ENCODE data around the gene SAMD11. TPM values are rescaled to one million over a fixed set of nuclear protein-coding genes. Genes with fewer than 3 reads are reported as not detected.
A peak's percentile ranks its signal among the peaks of the same experiment; 100 is the strongest.
"Not testable (repeated sequence)": the region's sequence is repeated elsewhere in the genome, so short reads cannot be mapped to it uniquely, and the experiment has no call there.

Gene SAMD11
- total RNA-seq, 1 donor from 2014 or later: 1.5 TPM

DNA sequence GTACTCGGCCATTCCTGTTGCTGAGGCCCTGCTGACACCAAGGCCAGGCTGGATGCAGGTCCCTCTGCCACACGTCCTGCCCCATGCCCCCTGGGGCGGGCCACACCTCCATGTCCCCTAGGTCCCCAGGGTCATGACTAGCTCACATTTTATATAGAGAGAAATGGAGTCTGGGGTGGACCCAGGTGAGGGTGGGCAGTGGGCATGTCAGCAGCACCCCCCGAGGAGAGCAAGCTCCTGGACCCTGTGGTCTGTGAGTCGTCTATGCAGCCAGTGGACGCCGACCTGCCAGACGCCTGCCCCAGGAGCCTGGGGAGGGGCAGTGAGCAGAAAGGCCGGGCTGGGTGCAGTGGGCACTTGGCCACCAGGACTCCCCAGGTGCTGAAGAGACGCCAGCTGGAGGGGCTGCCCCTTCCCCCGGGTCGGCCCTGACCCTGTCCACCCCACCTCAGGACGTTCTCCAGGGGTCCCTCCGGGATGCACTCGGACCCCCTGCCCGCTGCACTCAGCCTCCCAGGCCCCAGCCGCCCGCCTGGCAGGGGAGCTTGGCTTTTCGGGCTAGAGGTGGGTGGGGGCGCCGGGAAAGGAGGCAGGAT is 15.9 kb downstream of the SAMD11 start:
- DNase-seq (no peak), ATAC-seq (ENCODE audit: poor library complexity) (no peak)
- intact Hi-C loops (cut with DNase I): no loop called here

DNA sequence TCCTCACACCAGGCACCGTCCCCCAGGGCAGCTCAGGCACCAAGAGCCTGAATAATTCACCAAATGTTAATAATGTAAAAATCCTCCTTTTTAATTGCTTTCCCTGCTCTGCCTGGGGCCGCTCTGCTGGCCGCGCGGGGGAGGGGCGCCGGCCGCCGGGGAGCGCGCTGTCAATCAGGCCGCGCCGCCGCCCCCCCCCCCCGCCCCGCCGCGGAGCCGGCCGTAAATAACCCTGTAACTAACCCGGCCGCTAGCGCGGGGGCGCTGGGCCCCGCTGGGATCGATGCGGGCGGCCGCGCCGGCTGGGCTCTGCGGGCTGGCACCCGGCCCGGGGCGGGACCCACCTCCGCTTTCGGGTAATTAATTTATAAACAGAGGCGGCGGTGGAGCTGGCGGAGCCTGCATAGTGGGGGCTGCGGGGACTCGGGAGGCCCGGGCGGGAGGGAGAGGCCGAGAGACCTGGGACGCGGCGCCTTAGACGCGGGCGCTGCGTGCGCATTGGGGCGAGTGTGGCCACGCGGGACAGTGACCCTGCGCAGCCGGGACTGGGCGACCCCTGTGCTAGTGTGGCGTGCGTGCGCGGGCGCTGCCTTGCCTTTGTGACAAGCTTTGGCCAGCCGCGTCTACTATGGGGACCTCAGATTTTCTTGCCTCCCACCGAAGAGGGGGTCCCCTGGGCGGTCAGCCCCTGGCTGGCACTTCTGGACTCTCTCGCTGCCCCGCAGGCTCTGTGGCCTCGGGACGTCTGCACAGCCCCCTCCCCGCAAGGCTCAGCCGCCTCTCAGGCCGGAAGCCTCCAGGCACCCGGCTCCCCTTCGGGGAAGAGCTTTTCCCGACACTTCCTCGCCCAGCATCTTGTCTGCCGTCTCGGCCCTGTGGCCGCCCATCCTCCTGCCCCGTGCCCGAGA is 16.6 kb downstream of the SAMD11 start:
- peak; percentile 74 for DNase-seq
- ATAC-seq (ENCODE audit: poor library complexity): peak; percentile 48
- intact Hi-C loops (cut with DNase I): no loop called here

DNA sequence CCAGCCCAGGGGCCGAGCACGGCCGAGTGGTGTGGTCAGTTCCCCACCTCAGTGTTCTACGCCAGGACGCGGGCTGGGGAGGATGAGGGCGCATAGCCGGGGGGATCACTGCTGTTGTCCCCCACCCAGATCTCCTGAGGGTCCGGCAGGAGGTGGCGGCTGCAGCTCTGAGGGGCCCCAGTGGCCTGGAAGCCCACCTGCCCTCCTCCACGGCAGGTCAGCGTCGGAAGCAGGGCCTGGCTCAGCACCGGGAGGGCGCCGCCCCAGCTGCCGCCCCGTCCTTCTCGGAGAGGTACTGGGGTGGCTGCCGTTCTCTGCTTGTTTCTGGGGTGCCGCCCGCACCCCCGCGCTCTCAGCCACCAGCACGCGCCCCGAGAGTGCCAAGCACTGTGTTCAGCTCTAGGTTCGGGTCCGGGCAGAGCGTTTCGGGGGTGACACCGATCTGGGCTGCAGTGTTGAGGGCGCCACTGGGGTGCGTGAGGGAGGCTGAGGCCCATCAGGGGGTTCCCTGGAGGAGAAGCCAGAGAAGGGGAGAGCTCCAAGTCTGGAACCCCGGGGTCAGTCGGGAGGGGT is 17.4 kb downstream of the SAMD11 start:
- no peak for ATAC-seq (ENCODE audit: poor library complexity)
- DNase-seq: no peak
- intact Hi-C loops (cut with DNase I): no loop called here

DNA sequence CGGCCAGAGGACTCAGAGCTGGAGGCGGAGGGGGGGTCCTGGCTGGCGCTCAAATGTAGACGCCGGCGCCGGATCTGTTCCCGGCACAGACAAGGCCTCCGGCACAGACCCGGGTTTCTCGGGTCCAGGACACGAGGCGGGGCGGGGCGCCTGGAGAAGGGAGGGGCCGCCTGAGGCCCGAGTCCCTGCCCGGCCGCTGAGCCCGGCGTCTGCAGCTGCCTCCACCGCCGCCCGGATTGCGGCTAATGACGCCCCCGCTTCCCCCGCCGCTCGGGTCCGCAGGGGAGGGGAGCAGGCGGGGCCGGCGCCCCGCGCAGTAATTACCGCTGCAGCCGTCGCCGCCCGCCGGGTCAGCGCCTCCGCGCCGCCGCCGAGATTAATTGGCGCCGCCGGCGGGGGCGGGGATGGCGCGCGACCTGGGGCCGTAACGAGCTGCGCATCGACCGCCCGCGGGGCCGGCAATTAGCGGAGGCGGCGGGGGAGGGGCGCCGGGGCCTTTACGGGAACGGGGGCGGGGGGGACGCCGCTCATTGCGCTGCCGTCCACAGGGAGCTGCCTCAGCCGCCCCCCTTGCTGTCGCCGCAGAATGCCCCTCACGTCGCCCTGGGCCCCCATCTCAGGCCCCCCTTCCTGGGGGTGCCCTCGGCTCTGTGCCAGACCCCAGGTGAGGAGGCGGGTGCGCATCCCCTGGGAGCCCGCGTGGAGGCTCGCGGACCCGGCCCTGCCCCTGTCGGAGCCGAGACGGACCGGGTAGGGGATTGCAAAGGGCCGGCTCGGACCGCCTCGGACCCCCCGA is 18.1 kb downstream of the SAMD11 start:
- ATAC-seq (ENCODE audit: poor library complexity) (peak; percentile 45), DNase-seq (peak; percentile 83)
- intact Hi-C loops (cut with DNase I): no loop called here

DNA sequence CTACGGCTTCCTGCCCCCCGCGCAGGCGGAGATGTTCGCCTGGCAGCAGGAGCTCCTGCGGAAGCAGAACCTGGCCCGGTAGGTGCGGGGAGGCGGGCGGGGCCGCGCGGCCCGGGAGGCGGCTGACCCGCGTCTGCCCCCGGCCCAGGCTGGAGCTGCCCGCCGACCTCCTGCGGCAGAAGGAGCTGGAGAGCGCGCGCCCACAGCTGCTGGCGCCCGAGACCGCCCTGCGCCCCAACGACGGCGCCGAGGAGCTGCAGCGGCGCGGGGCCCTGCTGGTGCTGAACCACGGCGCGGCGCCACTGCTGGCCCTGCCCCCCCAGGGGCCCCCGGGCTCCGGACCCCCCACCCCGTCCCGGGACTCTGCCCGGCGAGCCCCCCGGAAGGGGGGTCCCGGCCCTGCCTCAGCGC is 18.7 kb downstream of the SAMD11 start:
- ATAC-seq (ENCODE audit: poor library complexity) (no peak), DNase-seq (no peak)
- intact Hi-C loops (cut with DNase I): no loop called here

DNA sequence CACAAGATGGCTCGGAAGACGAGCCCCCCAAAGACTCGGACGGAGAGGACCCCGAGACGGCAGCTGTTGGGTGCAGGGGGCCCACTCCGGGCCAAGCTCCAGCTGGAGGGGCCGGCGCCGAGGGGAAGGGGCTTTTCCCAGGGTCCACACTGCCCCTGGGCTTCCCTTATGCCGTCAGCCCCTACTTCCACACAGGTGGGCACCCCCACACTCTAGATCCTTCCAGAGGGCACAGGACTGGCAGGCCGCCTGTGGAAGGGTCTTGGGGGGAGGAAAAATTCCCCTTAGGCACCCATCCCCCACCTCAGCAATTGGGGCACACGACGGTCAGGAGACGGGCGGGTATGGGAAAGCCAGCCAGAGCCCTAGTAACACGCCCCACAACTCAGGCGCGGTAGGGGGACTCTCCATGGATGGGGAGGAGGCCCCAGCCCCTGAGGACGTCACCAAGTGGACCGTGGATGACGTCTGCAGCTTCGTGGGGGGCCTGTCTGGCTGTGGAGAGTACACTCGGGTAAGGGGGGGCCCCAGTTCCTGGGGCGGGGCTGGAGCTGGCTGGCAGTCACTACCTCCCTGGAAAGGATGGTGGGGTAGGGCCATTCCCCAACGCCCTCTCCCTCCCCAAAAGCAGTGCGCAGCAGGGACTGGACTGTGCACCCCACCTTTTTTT is 19.3 kb downstream of the SAMD11 start:
- peak; percentile 73 for DNase-seq
- peak; percentile 14 for ATAC-seq (ENCODE audit: poor library complexity)
- intact Hi-C loops (cut with DNase I): no loop called here

DNA sequence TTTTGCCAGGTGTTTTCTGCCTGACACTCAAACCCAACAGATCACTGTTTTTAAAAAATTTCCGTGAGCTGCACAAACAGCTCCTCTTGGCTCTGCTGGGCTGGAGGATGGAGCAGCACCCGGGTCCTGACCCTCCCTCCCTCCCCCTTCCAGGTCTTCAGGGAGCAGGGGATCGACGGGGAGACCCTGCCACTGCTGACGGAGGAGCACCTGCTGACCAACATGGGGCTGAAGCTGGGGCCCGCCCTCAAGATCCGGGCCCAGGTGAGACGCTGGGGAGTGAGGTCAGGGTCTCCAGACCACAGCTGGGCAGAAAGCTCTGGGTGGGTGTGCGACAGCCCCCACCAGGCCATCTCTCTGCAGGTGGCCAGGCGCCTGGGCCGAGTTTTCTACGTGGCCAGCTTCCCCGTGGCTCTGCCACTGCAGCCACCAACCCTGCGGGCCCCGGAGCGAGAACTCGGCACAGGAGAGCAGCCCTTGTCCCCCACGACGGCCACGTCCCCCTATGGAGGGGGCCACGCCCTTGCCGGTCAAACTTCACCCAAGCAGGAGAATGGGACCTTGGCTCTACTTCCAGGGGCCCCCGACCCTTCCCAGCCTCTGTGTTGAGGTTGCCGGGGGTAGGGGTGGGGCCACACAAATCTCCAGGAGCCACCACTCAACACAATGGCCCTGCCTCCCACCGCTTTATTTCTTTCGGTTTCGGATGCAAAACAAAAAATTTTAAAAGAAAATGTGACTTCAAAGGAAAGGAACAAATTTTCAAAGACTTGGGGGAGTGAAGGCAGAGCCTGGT is 20.0 kb downstream of the SAMD11 start:
- no peak for DNase-seq
- ATAC-seq (ENCODE audit: poor library complexity): no peak
- intact Hi-C loops (cut with DNase I): no loop called here

DNA sequence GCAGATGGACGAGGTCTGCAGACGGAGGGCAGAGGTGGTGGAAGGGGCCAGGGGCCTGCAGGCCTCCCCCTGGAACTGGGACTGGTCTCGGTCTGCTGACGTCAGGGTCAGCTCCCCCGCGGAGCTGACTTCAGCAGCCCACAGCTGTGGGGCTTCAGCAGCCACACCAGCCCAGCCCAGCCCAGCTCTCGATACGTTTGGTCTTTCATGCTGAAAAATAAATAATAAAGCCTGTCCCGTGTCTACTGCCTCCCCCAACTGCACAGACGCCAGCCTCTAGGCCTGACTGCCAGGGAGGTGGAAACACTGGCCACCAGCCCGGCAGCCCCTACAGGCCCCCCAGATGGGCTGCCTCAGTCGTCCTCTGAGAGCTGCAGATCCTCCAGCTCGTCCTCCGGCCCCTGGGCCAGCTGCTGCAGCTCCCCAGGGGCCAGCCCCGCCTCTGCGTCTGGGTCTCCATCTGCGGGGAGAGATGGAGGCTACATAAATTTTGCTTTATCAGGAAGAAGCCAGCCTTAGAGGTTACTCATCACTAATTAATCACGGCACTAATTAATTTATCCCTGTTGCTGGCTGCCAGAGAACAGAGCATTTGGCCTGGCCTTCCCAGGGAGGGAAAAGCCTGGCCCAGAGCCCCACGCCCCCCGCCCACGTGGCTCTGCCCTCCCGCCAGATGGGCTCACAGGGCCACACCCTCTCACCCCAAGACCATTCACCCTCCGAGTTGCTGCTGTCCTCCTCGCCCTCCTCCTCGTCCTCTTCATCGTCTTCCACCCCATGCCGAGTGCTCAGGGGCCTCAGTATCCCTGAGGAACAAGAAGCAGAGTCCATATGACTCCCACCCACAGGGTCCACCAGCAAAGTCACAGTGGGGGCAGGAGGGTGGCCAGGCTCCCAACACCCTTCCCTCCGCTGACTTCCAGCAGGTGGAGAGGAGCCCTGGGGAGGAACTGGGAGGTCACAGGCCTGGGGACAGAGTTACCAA is 20.9 kb downstream of the SAMD11 start:
- DNase-seq: peak; percentile 73
- peak; percentile 23 for ATAC-seq (ENCODE audit: poor library complexity)
- intact Hi-C loops (cut with DNase I): no loop called here

DNA sequence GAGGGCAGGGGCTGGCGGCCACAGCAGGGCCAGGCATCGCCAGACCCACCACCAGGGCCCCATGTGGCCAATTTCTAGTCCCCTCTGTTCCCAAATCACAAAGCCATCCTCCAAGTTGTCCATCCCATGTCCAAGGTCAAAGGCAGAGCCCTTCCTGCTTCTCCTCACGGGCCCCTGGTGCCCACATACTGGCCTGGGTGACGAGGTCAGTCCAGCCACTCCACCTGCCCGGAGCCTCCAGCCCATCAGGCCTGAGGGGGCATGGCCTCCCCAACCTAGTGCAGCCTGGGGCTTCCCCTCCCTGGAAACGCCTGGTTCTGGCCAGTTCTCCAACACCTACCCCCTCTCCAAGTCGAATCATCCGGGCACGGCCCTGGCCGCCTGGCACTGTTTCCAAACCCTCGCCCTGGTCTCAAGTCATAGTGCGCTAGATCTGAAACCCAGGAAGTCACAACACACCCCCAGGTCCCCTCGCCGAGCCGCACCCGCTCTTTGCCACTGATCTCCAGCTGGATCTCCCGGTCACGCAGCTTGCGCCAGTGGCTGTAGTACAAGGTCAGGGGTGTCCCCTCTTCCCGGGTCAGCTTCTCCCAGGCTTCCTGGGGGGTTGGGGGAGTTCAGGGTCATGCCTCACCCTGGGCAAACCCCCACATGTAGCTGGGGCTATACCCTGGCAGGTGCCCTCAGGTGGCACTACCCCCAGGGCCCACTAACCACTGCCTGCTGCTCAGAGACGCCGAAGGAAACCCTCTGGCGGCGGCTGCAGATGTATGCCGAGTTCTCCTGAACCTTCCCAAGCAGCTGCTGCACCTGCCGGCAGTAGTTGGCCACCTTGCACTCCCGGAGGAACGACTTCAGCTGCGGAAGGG is 22.2 kb downstream of the SAMD11 start:
- intact Hi-C loops (cut with DNase I): no loop called here
- no peak for DNase-seq
- no peak for ATAC-seq (ENCODE audit: poor library complexity)

DNA sequence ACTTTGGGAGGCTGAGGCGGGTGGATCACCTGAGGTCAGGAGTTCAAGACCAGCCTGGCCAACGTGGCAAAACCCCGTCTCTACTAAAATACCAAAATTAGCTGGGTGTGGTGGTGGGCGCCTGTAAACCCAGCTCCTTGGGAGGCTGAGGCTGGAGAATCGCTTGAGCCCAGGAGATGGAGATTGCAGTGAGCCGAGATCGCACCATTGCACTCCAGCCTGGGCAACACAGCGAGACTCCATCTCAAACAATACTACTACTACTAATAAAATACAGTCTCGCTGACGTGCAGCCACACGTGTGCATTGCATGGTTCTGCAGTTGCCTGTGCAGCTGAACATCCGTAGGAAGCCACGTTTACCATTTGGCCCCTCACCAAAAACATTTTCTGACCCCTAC is 23.1 kb downstream of the SAMD11 start:
- intact Hi-C loops (cut with DNase I); DNase-seq; ATAC-seq (ENCODE audit: poor library complexity): not testable (repeated sequence)

DNA sequence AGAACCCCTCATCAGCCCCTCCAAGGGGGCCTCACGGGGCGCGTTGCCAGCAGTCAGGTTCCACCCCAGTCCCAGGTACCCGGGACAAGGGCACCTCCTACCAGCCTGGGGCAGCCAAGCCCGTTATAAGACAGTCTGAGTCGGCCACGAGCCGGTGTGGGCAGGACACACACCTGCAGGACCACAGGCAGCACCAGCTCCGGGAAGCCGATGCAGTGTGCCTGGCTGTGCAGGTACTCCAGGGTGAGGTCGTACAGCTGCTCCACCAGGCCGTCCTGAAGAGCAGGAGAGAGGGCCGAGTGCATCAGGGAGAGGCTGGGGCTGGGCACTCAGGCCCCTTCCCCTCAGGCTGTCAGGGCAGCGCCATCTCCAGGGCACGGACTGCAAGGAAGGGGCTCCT is 24.2 kb downstream of the SAMD11 start:
- intact Hi-C loops (cut with DNase I): no loop called here
- DNase-seq (no peak), ATAC-seq (ENCODE audit: poor library complexity) (no peak)

DNA sequence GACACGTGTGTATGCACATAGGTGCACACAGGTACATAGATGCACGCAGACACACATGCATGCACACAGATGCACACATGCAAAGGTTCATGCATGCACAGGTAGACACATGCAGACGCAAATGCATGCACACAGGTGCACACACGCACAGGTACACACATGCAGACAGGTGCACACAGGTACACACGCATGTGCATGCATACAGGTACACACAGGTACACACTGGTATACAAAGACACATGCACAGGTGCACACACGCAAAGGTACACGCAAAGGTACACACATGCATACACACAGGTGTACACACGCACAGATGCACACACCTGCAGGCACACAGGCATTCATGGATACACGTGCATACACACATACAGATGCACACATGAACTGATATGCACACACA is 26.5 kb downstream of the SAMD11 start:
- DNase-seq (no peak), ATAC-seq (ENCODE audit: poor library complexity) (no peak)
- intact Hi-C loops (cut with DNase I): no loop called here

DNA sequence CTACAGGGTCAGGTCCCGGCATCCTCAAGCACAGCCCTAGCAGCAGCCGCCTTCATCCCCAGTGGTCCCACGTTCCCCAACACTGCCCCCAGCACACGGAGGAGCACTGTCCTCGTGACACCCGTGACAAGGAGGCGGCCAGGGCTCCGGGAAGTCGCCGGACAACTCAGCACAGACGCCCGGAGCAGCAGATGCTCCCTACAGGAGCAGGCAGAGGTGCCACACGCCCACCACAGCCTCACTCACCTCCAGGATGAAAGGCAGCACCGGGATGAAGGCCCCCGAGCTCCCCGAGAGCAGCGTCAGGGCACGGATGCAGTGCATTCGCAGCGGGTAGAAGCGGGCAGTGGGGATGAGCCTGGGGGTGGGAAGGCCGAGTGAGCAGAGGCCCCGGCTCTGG is 27.2 kb downstream of the SAMD11 start:
- ATAC-seq (ENCODE audit: poor library complexity) (no peak), DNase-seq (no peak)
- intact Hi-C loops (cut with DNase I): no loop called here

DNA sequence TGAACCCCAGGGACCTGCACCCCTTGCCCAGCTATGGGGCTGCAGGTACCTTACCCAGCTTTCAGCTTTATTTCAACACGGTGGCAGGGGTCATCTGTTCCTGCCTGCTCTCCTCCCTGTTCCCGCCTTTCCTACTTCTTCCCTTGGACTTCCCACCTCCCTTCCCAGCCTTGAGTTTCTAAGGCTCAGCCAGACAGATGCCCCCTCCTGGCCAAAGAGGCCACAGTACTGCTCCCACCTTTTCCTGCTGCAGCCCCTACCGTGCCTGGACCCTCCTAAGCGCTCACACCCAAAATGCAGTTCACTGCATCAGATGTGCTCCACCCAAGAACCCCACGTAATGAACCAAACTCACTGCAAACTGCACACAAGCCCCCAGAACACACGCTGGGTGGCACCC is 27.6 kb downstream of the SAMD11 start:
- intact Hi-C loops (cut with DNase I): no loop called here
- no peak for ATAC-seq (ENCODE audit: poor library complexity)
- no peak for DNase-seq

DNA sequence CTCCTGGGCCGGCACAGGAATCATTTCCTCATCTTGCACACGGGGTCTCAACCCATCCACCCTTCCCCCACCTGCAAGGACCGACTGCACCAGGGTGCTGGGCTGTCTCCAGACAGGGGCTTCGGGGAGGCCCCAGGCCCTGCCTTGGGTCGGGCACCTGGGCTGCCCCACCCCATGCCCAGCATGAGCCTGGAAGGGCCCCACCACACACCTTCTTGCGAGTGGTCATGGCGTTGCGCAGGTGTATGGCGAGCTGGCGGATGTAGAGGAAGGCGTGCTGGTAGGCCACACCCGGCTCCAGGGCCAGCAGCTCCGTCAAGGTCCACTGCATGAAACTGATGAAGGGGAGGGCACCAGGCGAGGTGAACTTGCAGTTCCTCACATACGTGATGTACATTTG is 28.5 kb downstream of the SAMD11 start:
- DNase-seq (no peak), ATAC-seq (ENCODE audit: poor library complexity) (no peak)
- intact Hi-C loops (cut with DNase I): no loop called here

DNA sequence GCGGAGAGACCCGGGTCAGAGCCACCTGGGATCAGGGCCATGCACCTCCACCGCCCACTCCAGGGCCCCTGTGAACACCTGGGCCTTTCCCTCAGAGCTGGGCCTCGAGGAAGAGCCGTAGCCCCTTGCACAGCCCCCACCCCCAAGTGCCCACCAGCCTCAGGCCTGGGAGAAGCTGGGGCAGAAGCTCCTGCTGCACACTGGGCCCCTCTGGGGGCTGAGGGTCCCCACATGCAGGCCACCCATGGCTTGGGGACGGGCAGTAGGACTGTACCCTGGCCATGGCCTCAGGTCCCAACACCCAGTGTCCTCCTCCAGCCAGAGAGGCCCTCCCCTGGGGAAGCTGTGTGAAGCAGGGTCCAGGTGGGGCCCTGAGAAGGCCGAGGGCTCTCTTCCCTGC is 28.9 kb downstream of the SAMD11 start:
- intact Hi-C loops (cut with DNase I): no loop called here
- ATAC-seq (ENCODE audit: poor library complexity) (no peak), DNase-seq (no peak)

Measured in Right ventricle myocardium superior (tissue), 1 donor.